ENCODE data around the gene ZNF407. TPM values are rescaled to one million over a fixed set of nuclear protein-coding genes. Genes with fewer than 3 reads are reported as not detected.

The ZNF407 gene
- total RNA-seq, 1 donor from 2014 or later: 14.2 TPM

GRCh38 chr18:74679006-74679678 is 81.5 kb downstream of the ZNF407 start:
- Mint-ChIP-seq H3K4me3 (ENCODE audit: unreplicated experiment) (no peak overlapping the region), H3K36me3 (ENCODE audit: unreplicated experiment) (peaks cover 23% of the 10 kb centered on the region)
- no peak for TF ChIP-seq CTCF (IDR thresholded peaks at IDR 0.05)

GRCh38 chr18:74679679-74680076 is 82.0 kb downstream of the ZNF407 start:
- no peak overlapping the region for H3K4me3 Mint-ChIP-seq (ENCODE audit: unreplicated experiment)
- peaks cover 23% of the 10 kb centered on the region for H3K36me3 Mint-ChIP-seq (ENCODE audit: unreplicated experiment)
- H3K27ac Mint-ChIP-seq (ENCODE audit: unreplicated experiment): no peak overlapping the region
- peaks cover 5% of the 10 kb centered on the region for H3K4me1 Mint-ChIP-seq (ENCODE audit: unreplicated experiment)
- no peak for TF ChIP-seq CTCF (IDR thresholded peaks at IDR 0.05)
- no peak for DNase-seq (ENCODE audit: extremely low spot score, unreplicated experiment)
- H3K27me3 Mint-ChIP-seq (ENCODE audit: unreplicated experiment): no peaks in the 10 kb centered on the region
- H3K9me3 Mint-ChIP-seq (ENCODE audit: unreplicated experiment): peaks cover 10% of the 10 kb centered on the region

More at GRCh38 chr18:74679006-74679678, 81.5 kb downstream of the ZNF407 start:
- peaks cover 10% of the 10 kb centered on the region for H3K9me3 Mint-ChIP-seq (ENCODE audit: unreplicated experiment)
- no peaks in the 10 kb centered on the region for H3K27me3 Mint-ChIP-seq (ENCODE audit: unreplicated experiment)
- no peak overlapping the region for H3K27ac Mint-ChIP-seq (ENCODE audit: unreplicated experiment)
- peaks cover 5% of the 10 kb centered on the region for H3K4me1 Mint-ChIP-seq (ENCODE audit: unreplicated experiment)
- no peak for DNase-seq (ENCODE audit: extremely low spot score, unreplicated experiment)

- TF ChIP-seq CTCF (IDR thresholded peaks at IDR 0.05): no peak
- no peaks in the 10 kb centered on the region for H3K27me3 Mint-ChIP-seq (ENCODE audit: unreplicated experiment)
- H3K4me3 Mint-ChIP-seq (ENCODE audit: unreplicated experiment): no peak overlapping the region
- peaks cover 28% of the 10 kb centered on the region for H3K36me3 Mint-ChIP-seq (ENCODE audit: unreplicated experiment)
- no peak for DNase-seq (ENCODE audit: extremely low spot score, unreplicated experiment)
- no peak overlapping the region for H3K27ac Mint-ChIP-seq (ENCODE audit: unreplicated experiment)
- peaks cover 5% of the 10 kb centered on the region for H3K4me1 Mint-ChIP-seq (ENCODE audit: unreplicated experiment)
- peaks cover 10% of the 10 kb centered on the region for H3K9me3 Mint-ChIP-seq (ENCODE audit: unreplicated experiment)
These were observed 84.7 kb downstream of the ZNF407 start for GRCh38 chr18:74682141-74682990.

GRCh38 chr18:74682991-74683297 is 85.3 kb downstream of the ZNF407 start:
- H3K9me3 Mint-ChIP-seq (ENCODE audit: unreplicated experiment): peaks cover 6% of the 10 kb centered on the region
- H3K36me3 Mint-ChIP-seq (ENCODE audit: unreplicated experiment): peaks cover 24% of the 10 kb centered on the region
- no peak for TF ChIP-seq CTCF (IDR thresholded peaks at IDR 0.05)
- no peak overlapping the region for H3K27ac Mint-ChIP-seq (ENCODE audit: unreplicated experiment)
- H3K4me3 Mint-ChIP-seq (ENCODE audit: unreplicated experiment): no peak overlapping the region
- peaks cover 5% of the 10 kb centered on the region for H3K4me1 Mint-ChIP-seq (ENCODE audit: unreplicated experiment)
- no peaks in the 10 kb centered on the region for H3K27me3 Mint-ChIP-seq (ENCODE audit: unreplicated experiment)
- no peak for DNase-seq (ENCODE audit: extremely low spot score, unreplicated experiment)

GRCh38 chr18:74683573-74683972 is 85.9 kb downstream of the ZNF407 start:
- H3K27ac Mint-ChIP-seq (ENCODE audit: unreplicated experiment): no peak overlapping the region
- no peak for TF ChIP-seq CTCF (IDR thresholded peaks at IDR 0.05)
- no peak for DNase-seq (ENCODE audit: extremely low spot score, unreplicated experiment)
- H3K4me1 Mint-ChIP-seq (ENCODE audit: unreplicated experiment): peaks cover 8% of the 10 kb centered on the region
- H3K36me3 Mint-ChIP-seq (ENCODE audit: unreplicated experiment): peaks cover 19% of the 10 kb centered on the region
- no peaks in the 10 kb centered on the region for H3K27me3 Mint-ChIP-seq (ENCODE audit: unreplicated experiment)
- peaks cover under 1% of the 10 kb centered on the region for H3K9me3 Mint-ChIP-seq (ENCODE audit: unreplicated experiment)
- no peak overlapping the region for H3K4me3 Mint-ChIP-seq (ENCODE audit: unreplicated experiment)
